ENCODE data around the gene PM20D2. TPM values are rescaled to one million over a fixed set of nuclear protein-coding genes. Genes with fewer than 3 reads are reported as not detected.
A peak's percentile ranks its signal among the peaks of the same experiment; 100 is the strongest.

PM20D2 gene, protein sequence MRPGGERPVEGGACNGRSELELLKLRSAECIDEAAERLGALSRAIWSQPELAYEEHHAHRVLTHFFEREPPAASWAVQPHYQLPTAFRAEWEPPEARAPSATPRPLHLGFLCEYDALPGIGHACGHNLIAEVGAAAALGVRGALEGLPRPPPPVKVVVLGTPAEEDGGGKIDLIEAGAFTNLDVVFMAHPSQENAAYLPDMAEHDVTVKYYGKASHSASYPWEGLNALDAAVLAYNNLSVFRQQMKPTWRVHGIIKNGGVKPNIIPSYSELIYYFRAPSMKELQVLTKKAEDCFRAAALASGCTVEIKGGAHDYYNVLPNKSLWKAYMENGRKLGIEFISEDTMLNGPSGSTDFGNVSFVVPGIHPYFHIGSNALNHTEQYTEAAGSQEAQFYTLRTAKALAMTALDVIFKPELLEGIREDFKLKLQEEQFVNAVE
- total RNA-seq, result 10 to 100 TPM in 1 of 2 donors, 1 to 10 TPM in 1; 8.6 to 11.4 TPM
- 10 to 100 TPM; 22.0 to 30.8 (median 24.9) TPM for polyA plus RNA-seq (ENCODE audit: insufficient read length in 6 of 6)
- long read RNA-seq, donor 1, full-length matches to known transcripts, result 3 of 12 reads
- long read RNA-seq, donor 1, partial matches to known transcripts, result 9 of 12 reads
- long read RNA-seq, donor 1, other reads (novel, unspliced or antisense), result 0 of 12 reads
- long read RNA-seq, donor 2, full-length matches to known transcripts, result 6 of 6 reads
- long read RNA-seq, donor 2, partial matches to known transcripts, result 0 of 6 reads
- long read RNA-seq, donor 2, other reads (novel, unspliced or antisense), result 0 of 6 reads
- long read RNA-seq, donor 3, full-length matches to known transcripts, result 2 of 2 reads
- long read RNA-seq, donor 3, partial matches to known transcripts, result 0 of 2 reads
- long read RNA-seq, donor 3, other reads (novel, unspliced or antisense), result 0 of 2 reads
- long read RNA-seq, donor 4, full-length matches to known transcripts, result 2 of 2 reads
- long read RNA-seq, donor 4, partial matches to known transcripts, result 0 of 2 reads
- long read RNA-seq, donor 4, other reads (novel, unspliced or antisense), result 0 of 2 reads
- long read RNA-seq, donor 5, full-length matches to known transcripts, result 5 of 71 reads
- long read RNA-seq, donor 5, partial matches to known transcripts, result 66 of 71 reads
- long read RNA-seq, donor 5, other reads (novel, unspliced or antisense), result 0 of 71 reads
- long read RNA-seq, donor 6, full-length matches to known transcripts, result 4 of 16 reads
- long read RNA-seq, donor 6, partial matches to known transcripts, result 12 of 16 reads
- long read RNA-seq, donor 6, other reads (novel, unspliced or antisense), result 0 of 16 reads
- long read RNA-seq, donor 7, full-length matches to known transcripts, result 2 of 2 reads
- long read RNA-seq, donor 7, partial matches to known transcripts, result 0 of 2 reads
- long read RNA-seq, donor 7, other reads (novel, unspliced or antisense), result 0 of 2 reads
- long read RNA-seq, donor 8, full-length matches to known transcripts, result 1 of 43 reads
- long read RNA-seq, donor 8, partial matches to known transcripts, result 42 of 43 reads
- long read RNA-seq, donor 8, other reads (novel, unspliced or antisense), result 0 of 43 reads
- long read RNA-seq, donor 9, result 0 reads
- long read RNA-seq, donor 10, result 0 reads
- long read RNA-seq, donor 11, full-length matches to known transcripts, result 5 of 5 reads
- long read RNA-seq, donor 11, partial matches to known transcripts, result 0 of 5 reads
- long read RNA-seq, donor 11, other reads (novel, unspliced or antisense), result 0 of 5 reads
- long read RNA-seq, donor 12, full-length matches to known transcripts, result 2 of 7 reads
- long read RNA-seq, donor 12, partial matches to known transcripts, result 5 of 7 reads
- long read RNA-seq, donor 12, other reads (novel, unspliced or antisense), result 0 of 7 reads

DNA sequence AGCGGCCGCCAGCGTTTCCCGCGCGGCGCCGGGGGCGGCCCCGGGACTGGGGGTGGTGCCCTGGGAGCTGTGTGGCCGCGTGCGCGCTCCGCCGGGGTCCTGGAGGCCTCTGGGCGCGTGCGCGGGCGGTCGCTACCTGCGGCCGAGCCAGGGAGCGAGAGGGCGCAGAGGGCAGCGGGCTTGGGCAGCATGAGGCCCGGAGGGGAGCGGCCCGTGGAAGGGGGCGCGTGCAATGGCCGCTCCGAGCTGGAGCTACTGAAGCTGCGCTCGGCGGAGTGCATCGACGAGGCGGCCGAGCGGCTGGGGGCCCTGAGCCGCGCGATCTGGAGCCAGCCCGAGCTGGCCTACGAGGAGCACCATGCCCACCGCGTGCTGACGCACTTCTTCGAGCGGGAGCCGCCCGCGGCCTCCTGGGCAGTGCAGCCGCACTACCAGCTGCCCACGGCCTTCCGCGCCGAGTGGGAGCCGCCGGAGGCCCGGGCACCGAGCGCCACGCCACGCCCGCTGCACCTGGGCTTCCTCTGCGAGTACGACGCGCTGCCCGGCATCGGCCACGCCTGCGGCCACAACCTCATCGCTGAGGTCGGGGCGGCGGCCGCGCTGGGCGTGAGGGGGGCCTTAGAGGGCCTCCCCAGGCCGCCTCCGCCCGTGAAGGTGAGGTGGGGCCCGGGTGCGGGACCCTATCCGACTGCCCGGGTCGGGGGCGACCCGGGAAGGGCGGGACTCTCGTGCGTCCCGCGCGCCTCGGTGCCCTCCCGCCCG, at the start of gene PM20D2:
PM20D2 (plus strand) TSS at position 100 of the 762 bp plus-strand sequence; CDS start at position 190, 90 bp downstream.
- intact Hi-C loops (cut with DNase I), result no loop called here
- TF ChIP-seq, protein P1, sequence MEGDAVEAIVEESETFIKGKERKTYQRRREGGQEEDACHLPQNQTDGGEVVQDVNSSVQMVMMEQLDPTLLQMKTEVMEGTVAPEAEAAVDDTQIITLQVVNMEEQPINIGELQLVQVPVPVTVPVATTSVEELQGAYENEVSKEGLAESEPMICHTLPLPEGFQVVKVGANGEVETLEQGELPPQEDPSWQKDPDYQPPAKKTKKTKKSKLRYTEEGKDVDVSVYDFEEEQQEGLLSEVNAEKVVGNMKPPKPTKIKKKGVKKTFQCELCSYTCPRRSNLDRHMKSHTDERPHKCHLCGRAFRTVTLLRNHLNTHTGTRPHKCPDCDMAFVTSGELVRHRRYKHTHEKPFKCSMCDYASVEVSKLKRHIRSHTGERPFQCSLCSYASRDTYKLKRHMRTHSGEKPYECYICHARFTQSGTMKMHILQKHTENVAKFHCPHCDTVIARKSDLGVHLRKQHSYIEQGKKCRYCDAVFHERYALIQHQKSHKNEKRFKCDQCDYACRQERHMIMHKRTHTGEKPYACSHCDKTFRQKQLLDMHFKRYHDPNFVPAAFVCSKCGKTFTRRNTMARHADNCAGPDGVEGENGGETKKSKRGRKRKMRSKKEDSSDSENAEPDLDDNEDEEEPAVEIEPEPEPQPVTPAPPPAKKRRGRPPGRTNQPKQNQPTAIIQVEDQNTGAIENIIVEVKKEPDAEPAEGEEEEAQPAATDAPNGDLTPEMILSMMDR (IDR thresholded peaks at IDR 0.05), result no peak
- no peaks in the 10 kb centered on the region for H3K27me3 ChIP-seq

DNA sequence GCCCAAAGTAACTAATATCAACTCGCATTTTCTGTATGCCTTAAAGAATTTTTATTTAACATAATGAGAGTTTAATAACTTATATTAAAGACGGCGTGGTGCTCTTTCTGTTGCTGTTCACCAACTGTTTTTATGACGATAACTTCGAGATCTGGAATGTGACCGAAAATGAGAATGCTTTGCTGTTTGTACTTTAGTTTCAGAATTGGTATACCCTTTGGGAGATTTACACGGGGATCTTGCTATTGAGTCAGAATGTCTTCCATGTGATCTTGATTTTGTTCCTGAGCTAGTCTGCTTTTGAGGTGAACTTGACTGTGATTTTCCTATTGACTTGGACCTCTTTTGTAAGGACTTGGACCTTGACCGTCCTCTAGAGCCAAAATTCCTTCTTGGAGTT, 47.4 kb upstream of the PM20D2 start:
- H3K4me1 ChIP-seq, result no peaks in the 10 kb centered on the region
- no peak overlapping the region for H3K27ac ChIP-seq
- intact Hi-C loops (cut with DNase I), result no loop called here
- H3K27me3 ChIP-seq, result no peaks in the 10 kb centered on the region
- TF ChIP-seq, protein P1 (IDR thresholded peaks at IDR 0.05), result no peak
- no peak for DNase-seq
- H3K4me3 ChIP-seq, result no peak overlapping the region
- ATAC-seq, result no peak
- no peaks in the 10 kb centered on the region for H3K9me3 ChIP-seq
- no peaks in the 10 kb centered on the region for H3K36me3 ChIP-seq

More for the DNA sequence above, at the start of gene PM20D2:
- ATAC-seq, result peak; percentile 96
- peak within 1 kb of the TSS; percentile 71 to 77 for H3K4me3 ChIP-seq
- peaks cover 0 to 14% of the 10 kb centered on the region in 2 donors for H3K4me1 ChIP-seq
- peak within 1 kb of the TSS; percentile 78 for H3K27ac ChIP-seq
- H3K9me3 ChIP-seq, result no peaks in the 10 kb centered on the region
- peaks cover 0 to under 1% of the 10 kb centered on the region in 2 donors for H3K36me3 ChIP-seq
- peak; percentile 70 to 94 (median 78) for DNase-seq

DNA sequence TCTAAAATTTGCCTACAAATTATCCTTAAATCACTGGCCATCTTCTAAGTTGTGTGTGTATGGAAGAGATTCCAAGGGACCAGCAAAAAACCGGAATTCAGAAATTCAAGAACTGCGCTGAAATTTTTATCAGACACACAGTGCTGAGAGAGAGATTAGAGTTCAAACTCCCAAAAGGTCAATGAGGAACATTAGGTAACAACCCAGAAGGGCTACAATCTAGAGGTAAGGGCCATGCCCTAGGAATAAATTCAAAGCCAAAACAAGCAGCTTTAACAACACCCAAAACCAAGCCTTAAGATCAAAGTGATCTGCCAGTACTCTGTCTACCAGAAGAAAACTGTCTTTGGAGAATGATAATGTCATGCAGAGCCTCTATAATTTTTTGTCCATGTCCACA, 45.7 kb upstream of the PM20D2 start:
- Histone ChIP-seq H3K36me3 (no peaks in the 10 kb centered on the region), H3K27ac (no peak overlapping the region), H3K4me1 (no peaks in the 10 kb centered on the region), H3K4me3 (no peak overlapping the region), H3K9me3 (no peaks in the 10 kb centered on the region), H3K27me3 (no peaks in the 10 kb centered on the region)
- TF ChIP-seq, protein P1 (IDR thresholded peaks at IDR 0.05), result no peak
- intact Hi-C loops (cut with DNase I), result no loop called here
- DNase-seq (no peak), ATAC-seq (no peak)

DNA sequence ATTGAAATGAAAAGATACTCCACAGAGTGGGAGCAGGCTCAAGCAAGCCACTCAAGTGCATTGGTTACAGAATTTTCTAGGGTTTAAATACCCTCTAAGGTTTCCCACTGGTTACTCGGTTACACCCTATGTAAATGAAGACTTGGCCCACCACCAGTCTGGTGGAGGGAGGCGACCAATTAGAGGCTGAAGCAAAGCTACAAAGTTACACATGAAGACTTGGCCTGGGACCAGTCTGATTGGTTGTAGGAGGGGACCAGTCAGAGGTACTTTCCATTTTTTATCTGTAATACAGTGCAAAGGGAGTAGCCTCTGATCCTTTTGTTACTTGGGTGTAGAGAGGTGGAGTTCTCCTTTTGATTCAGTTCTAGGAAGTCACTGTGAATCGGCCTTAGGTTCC, 35.6 kb upstream of the PM20D2 start:
- H3K4me3 ChIP-seq, result no peak overlapping the region
- H3K36me3 ChIP-seq, result no peaks in the 10 kb centered on the region
- TF ChIP-seq, protein P1 (IDR thresholded peaks at IDR 0.05), result no peak
- intact Hi-C loops (cut with DNase I), result no loop called here
- DNase-seq, result no peak
- H3K9me3 ChIP-seq, result no peaks in the 10 kb centered on the region
- no peak overlapping the region for H3K27ac ChIP-seq
- no peaks in the 10 kb centered on the region for H3K27me3 ChIP-seq
- ATAC-seq, result no peak
- no peaks in the 10 kb centered on the region for H3K4me1 ChIP-seq
